HepG2 (cell line): ENCODE data around the gene DOCK3. TPM values are rescaled to one million over a fixed set of nuclear protein-coding genes. Genes with fewer than 3 reads are reported as not detected.

ENCODE experiments used
- ATAC-seq: fragments of 200-7000 bp; cut with Tn5 transposase; 3 replicates; pipeline ENCODE4 v1.9.1; 2020; ENCODE audit warnings: mild to moderate bottlenecking, moderate library complexity
- Bru-seq: library from RNA; stranded (reverse); fragments of 400-500 nt; gene quantifications from one replicate; lab custom pipeline; 2021; lab: Mats Ljungman, UMichigan
- BruChase-seq, 2 experiments: library from RNA; stranded (reverse); fragments of 400-500 nt; gene quantifications; one replicate each; lab custom pipeline; 2021; lab: Mats Ljungman, UMichigan
- BruUV-seq: library from RNA; stranded (reverse); fragments of 400-500 nt; replicated peaks from 2 replicates; lab custom pipeline; 2021; lab: Mats Ljungman, UMichigan
- CTCF ChIA-PET: fragments of 300-600 bp; formaldehyde crosslinking; extraction: SDS; loops from one replicate; lab custom pipeline; 2021; ENCODE audit warnings: low total read pairs, inconsistent platforms, low intra/inter-chr PET ratio; lab: Yijun Ruan, JAX
- POLR2A ChIA-PET: fragments of 350-600 bp; sonication (Branson Sonifier 250); formaldehyde crosslinking; loops from one replicate; lab custom pipeline; 2020; ENCODE audit warnings: antibody characterized with exemption, inconsistent platforms; lab: Yijun Ruan, JAX
- DNase-seq: peaks from one replicate; pipeline ENCODE4 v3.0.0-alpha.2; 2015; ENCODE audit warnings: low spot score
- FAIRE-seq: peaks from 3 replicates; lab custom pipeline; 2011; peaks lifted over from hg19 to GRCh38; lab: Jason Lieb, UNC
- H2AFZ ChIP-seq: one replicate; pipeline ENCODE4 v1.6.1; 2011; ENCODE audit warnings: low read length, inconsistent platforms
- H3K27ac ChIP-seq: fragments of 300-600 bp; 3 replicates; pipeline ENCODE4 v1.8.0; 2011; ENCODE audit warnings: mixed run types, mild to moderate bottlenecking, mixed read lengths, low read length, inconsistent platforms; ENCODE audit not compliant: insufficient read depth; ENCODE audit errors: extremely low read length
- H3K27me3 ChIP-seq, 2 experiments: fragments of 200-600 bp in 1 of 2; 2 replicates in 1 of 2; 3 replicates in 1 of 2; pipeline versions ENCODE4 v1.6.0 to v1.8.0; 2011; ENCODE audit warnings: low read length in 2 of 2, mild to moderate bottlenecking in 2 of 2, moderate library complexity in 2 of 2, inconsistent platforms in 1 of 2; ENCODE audit not compliant: insufficient read depth in 2 of 2, control insufficient read depth in 1 of 2
- H3K36me3 ChIP-seq, 2 experiments: fragments of 200-600 bp in 1 of 2; replicated peaks in 1 of 2; 2 replicates in 1 of 2; 3 replicates in 1 of 2; pipeline versions ENCODE4 v1.5.1 to v1.8.0; 2011; ENCODE audit warnings: low read length in 2 of 2, inconsistent platforms in 1 of 2; ENCODE audit not compliant: insufficient read depth in 2 of 2, control insufficient read depth in 1 of 2
- H3K4me1 ChIP-seq: 2 replicates; pipeline ENCODE4 v1.5.1; 2012; ENCODE audit warnings: low read length, inconsistent platforms; ENCODE audit not compliant: insufficient read depth
- H3K4me2 ChIP-seq: 2 replicates; pipeline ENCODE4 v1.6.0; 2011; ENCODE audit warnings: low read depth, low read length, inconsistent platforms
- H3K4me3 ChIP-seq, 3 experiments: fragments of 200-600 bp in 1 of 3; sonication (generic), shearing (Covaris generic) in 1 of 3; replicated peaks in 1 of 3; 2 replicates each; pipeline ENCODE4 v1.5.1; 2011 to 2016; ENCODE audit warnings: low read length in 3 of 3, inconsistent platforms in 2 of 3, low read depth in 2 of 3, mild to moderate bottlenecking in 2 of 3, control low read depth in 1 of 3, mixed read lengths in 1 of 3; ENCODE audit not compliant: insufficient read depth in 1 of 3
- H3K79me2 ChIP-seq: one replicate; pipeline ENCODE4 v1.6.1; 2011; ENCODE audit warnings: low read length, inconsistent platforms; ENCODE audit not compliant: insufficient read depth
- H3K9ac ChIP-seq: 2 replicates; pipeline ENCODE4 v1.6.0; 2011; ENCODE audit warnings: mild to moderate bottlenecking, low read depth, low read length, inconsistent platforms; ENCODE audit not compliant: insufficient read depth
- H3K9me3 ChIP-seq: 2 replicates; pipeline ENCODE4 v1.5.1; 2012; ENCODE audit warnings: mild to moderate bottlenecking, low read length
- H4K20me1 ChIP-seq: 2 replicates; pipeline ENCODE4 v1.6.0; 2011; ENCODE audit warnings: inconsistent platforms, mild to moderate bottlenecking, low read length, moderate library complexity; ENCODE audit not compliant: insufficient read depth
- BCL6 ChIP-seq: IDR thresholded peaks from 2 replicates; pipeline ENCODE4 v1.6.1; 2016; ENCODE audit warnings: missing genetic modification reagents, missing compliant biosample characterization
- HOXA3 ChIP-seq: sonication (generic); formaldehyde crosslinking; IDR thresholded peaks from 2 replicates; pipeline ENCODE4 v1.5.0; 2020; ENCODE audit warnings: missing genetic modification reagents
- RNF2 ChIP-seq: fragments of 450-650 bp; conservative IDR thresholded peaks from 2 replicates; pipeline ENCODE4 v1.6.1; 2016; ENCODE audit warnings: low read depth
- ZSCAN20 ChIP-seq: sonication (generic); formaldehyde crosslinking; IDR thresholded peaks from 2 replicates; pipeline ENCODE4 v1.4.0; 2020; ENCODE audit warnings: missing genetic modification reagents, mild to moderate bottlenecking, borderline replicate concordance
- WGBS: methylation state at CpG from one replicate; pipeline ENCODE4 v1.1.6; 2017; ENCODE audit warnings: low lambda C conversion rate; 5-methylcytosine and 5-hydroxymethylcytosine counted together
- in situ Hi-C: cut with HindIII; loops from 2 replicates; pipeline ENCODE4 v1.10.0; 2017; ENCODE audit warnings: low pct_unique_long_range_greater_than_20kb; ENCODE audit not compliant: extremely low pct_ligation_motif_present
- intact Hi-C: fragments of 100-400 bp; cut with micrococcal nuclease; formaldehyde crosslinking; loops from one replicate; pipeline ENCODE4 v1.10.0; 2022; ENCODE audit not compliant: unreplicated experiment
- long read RNA-seq, 2 experiments: library from RNA in 1 of 2; library from polyadenylated mRNA in 1 of 2; stranded (forward) in 1 of 2; unstranded in 1 of 2; transcript quantifications; one replicate each; pipeline ENCODE4 v2.0.0, GENCODE V29; 2019 to 2022
- polyA minus RNA-seq, 3 experiments: library from RNA; depleted of rRNA, polyadenylated mRNA; stranded (reverse); fragments of >200 nt; gene quantifications; 2 replicates each; pipeline ENCODE4 v1.2.3, GENCODE V29; 2011; ENCODE audit warnings: low replicate concordance in 1 of 3
- polyA plus RNA-seq, 8 experiments: library from polyadenylated mRNA; depleted of rRNA in 3 of 8; stranded (reverse) in 7 of 8; unstranded in 1 of 8; fragments of >200 nt; fragmentation: Illumina TruSeq in 4 of 8; extraction: Trizol in 4 of 8; gene quantifications; 2 replicates each; pipeline versions ENCODE4 v1.2.1 to v1.2.3, GENCODE V29; 2011 to 2016; ENCODE audit warnings: low read depth in 4 of 8, missing spikeins in 1 of 8, mixed read lengths in 1 of 8; ENCODE audit not compliant: insufficient read depth in 1 of 8
- total RNA-seq, 5 experiments: library from RNA; depleted of rRNA; stranded (reverse); fragments of >200 nt; fragmentation: Illumina TruSeq; extraction: Trizol; gene quantifications; 2 replicates each; pipeline ENCODE4 v1.2.3, GENCODE V29; 2016; ENCODE audit warnings: low read depth in 1 of 5
- TF ChIP-seq, protein P1 (sequence below): sonication (generic); formaldehyde crosslinking; IDR thresholded peaks from 2 replicates; pipeline ENCODE4 v1.4.0; 2020; ENCODE audit warnings: mild to moderate bottlenecking, missing genetic modification reagents

Gene DOCK3, protein sequence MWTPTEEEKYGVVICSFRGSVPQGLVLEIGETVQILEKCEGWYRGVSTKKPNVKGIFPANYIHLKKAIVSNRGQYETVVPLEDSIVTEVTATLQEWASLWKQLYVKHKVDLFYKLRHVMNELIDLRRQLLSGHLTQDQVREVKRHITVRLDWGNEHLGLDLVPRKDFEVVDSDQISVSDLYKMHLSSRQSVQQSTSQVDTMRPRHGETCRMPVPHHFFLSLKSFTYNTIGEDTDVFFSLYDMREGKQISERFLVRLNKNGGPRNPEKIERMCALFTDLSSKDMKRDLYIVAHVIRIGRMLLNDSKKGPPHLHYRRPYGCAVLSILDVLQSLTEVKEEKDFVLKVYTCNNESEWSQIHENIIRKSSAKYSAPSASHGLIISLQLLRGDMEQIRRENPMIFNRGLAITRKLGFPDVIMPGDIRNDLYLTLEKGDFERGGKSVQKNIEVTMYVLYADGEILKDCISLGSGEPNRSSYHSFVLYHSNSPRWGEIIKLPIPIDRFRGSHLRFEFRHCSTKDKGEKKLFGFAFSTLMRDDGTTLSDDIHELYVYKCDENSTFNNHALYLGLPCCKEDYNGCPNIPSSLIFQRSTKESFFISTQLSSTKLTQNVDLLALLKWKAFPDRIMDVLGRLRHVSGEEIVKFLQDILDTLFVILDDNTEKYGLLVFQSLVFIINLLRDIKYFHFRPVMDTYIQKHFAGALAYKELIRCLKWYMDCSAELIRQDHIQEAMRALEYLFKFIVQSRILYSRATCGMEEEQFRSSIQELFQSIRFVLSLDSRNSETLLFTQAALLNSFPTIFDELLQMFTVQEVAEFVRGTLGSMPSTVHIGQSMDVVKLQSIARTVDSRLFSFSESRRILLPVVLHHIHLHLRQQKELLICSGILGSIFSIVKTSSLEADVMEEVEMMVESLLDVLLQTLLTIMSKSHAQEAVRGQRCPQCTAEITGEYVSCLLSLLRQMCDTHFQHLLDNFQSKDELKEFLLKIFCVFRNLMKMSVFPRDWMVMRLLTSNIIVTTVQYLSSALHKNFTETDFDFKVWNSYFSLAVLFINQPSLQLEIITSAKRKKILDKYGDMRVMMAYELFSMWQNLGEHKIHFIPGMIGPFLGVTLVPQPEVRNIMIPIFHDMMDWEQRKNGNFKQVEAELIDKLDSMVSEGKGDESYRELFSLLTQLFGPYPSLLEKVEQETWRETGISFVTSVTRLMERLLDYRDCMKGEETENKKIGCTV (N-terminal part only)
- total RNA-seq (2016; rRNA removed; fragmentation: Illumina TruSeq; extraction: Trizol) (not detected in 2 replicates), polyA plus RNA-seq (2011; rRNA removed) (not detected in 2 replicates), polyA minus RNA-seq (2011; rRNA and poly(A)+ RNA removed; ENCODE audit: low replicate concordance) (0.63 TPM in 1 of 2 replicates, not detected in the other), Bru-seq, nascent RNA (percentile 7 among the genes with signal in this experiment), BruChase-seq, experiment 1, labeled RNA remaining after a 6-hour chase (percentile 8 among the genes with signal in this experiment), BruChase-seq, experiment 2, labeled RNA remaining after a 2-hour chase (percentile 8 among the genes with signal in this experiment)
- not detected in 2 replicates for total RNA-seq (2016; cell fraction: cytosol; rRNA removed; fragmentation: Illumina TruSeq; extraction: Trizol; ENCODE audit: low read depth)
- total RNA-seq (2016; cell fraction: insoluble cytoplasmic fraction; rRNA removed; fragmentation: Illumina TruSeq; extraction: Trizol) = 0.03 TPM in 1 of 2 replicates, not detected in the other
- not detected in 2 replicates for total RNA-seq (2016; cell fraction: membrane; rRNA removed; fragmentation: Illumina TruSeq; extraction: Trizol)
- total RNA-seq (2016; cell fraction: nucleus; rRNA removed; fragmentation: Illumina TruSeq; extraction: Trizol) = not detected in 2 replicates
- polyA plus RNA-seq (2011; cell fraction: cytosol; rRNA removed) = under 0.01 TPM in 1 of 2 replicates, not detected in the other
- polyA plus RNA-seq (2011; cell fraction: nucleus; rRNA removed) = 0.02 TPM in 1 of 2 replicates, not detected in the other
- polyA plus RNA-seq (2012) = 0.01 and 0.04 TPM in 2 replicates
- polyA plus RNA-seq (2016; cell fraction: cytosol; fragmentation: Illumina TruSeq; extraction: Trizol; ENCODE audit: low read depth) = 0.01 TPM in 1 of 2 replicates, not detected in the other
- polyA plus RNA-seq (2016; cell fraction: insoluble cytoplasmic fraction; fragmentation: Illumina TruSeq; extraction: Trizol; ENCODE audit: low read depth) = not detected in 2 replicates
- not detected in 2 replicates for polyA plus RNA-seq (2016; cell fraction: membrane; fragmentation: Illumina TruSeq; extraction: Trizol; ENCODE audit: low read depth)
- not detected in 2 replicates for polyA plus RNA-seq (2016; cell fraction: nucleus; fragmentation: Illumina TruSeq; extraction: Trizol; ENCODE audit: insufficient read depth, low read depth)
- polyA minus RNA-seq (2011; cell fraction: cytosol; rRNA and poly(A)+ RNA removed) = not detected in 2 replicates
- under 0.01 TPM in 1 of 2 replicates, not detected in the other for polyA minus RNA-seq (2011; cell fraction: nucleus; rRNA and poly(A)+ RNA removed)
- long read RNA-seq, experiment 1 = 0 reads
- long read RNA-seq, experiment 2 = 0 reads

DNA sequence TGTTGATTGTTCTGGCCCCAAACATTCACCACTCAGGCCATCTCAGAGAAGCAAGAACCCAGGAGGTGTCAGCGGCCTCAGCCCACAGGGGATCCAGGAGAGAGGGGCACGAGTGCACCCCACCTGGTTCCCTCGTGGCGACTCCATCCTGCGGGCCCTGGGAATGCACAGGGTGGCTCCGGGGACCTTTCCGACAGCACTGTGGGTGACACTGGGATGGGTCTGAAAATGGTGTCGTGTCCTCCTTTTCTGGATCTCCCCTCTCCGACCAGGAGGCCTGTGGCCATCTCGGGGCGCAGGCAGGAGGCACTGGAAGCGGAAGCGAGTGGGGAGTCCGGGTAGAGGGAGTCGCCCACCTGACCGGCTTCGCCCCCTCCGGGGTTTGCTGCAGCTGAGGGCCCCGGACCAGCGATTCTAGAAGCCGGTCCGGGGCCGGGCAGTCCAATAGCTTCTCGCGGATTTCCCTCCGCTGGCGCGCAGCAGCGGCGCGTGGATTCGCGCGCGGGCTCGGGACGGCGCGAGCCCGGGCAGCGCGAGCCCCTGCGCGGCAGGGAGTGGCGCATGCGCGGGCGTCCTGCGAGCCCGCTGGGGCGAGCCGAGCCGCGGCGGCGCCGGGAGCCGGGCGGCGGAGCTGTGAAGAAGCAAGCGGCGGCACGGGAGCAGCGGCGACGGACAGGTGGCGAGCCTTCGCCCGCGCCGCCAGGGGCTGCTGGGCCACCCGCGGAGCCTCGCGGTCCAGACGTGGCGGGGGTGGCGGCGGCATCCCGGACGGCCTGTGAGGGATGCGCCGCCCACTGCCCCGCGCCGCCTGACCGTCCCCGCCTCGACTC lies at the start of gene DOCK3:
DOCK3 (plus strand) TSS at position 579 of the 830 bp plus-strand sequence. CDS start 337 bp downstream, outside the sequence.
- in situ Hi-C loops (no loop called here), intact Hi-C loops (loop anchor here (5.0 kb wide), 1 partner anchor 1143 kb away; no protein-coding TSS in a partner anchor)
- no peaks in the 10 kb centered on the region for H3K9me3 ChIP-seq
- no peaks in the 10 kb centered on the region for H3K79me2 ChIP-seq
- no TSS peak for BruUV-seq
- H3K36me3 ChIP-seq = no peaks in the 10 kb centered on the region
- no peak within 1 kb of the TSS for H3K9ac ChIP-seq
- 40% methylated on average over 1 of the region's 89 CpGs for WGBS
- H3K4me2 ChIP-seq = peak within 1 kb of the TSS; percentile 36
- ATAC-seq (peak; percentile 86), FAIRE-seq (no peak), DNase-seq (no peak)
- ChIA-PET CTCF (no interaction called here), POLR2A (no interaction called here)
- H3K27ac ChIP-seq = no peak within 1 kb of the TSS
- peaks cover 4 to 65% of the 10 kb centered on the region in 2 experiments for H3K27me3 ChIP-seq
- no peak within 1 kb of the TSS for H2AFZ ChIP-seq
- H3K4me1 ChIP-seq = no peaks in the 10 kb centered on the region
- peaks cover 8% of the 10 kb centered on the region; the same call in 1 of the 2 replicates for H4K20me1 ChIP-seq
- peak within 1 kb of the TSS in 1 of 3 experiments; percentile 23; a peak in 1 of 6 replicates for H3K4me3 ChIP-seq
- no peak for TF ChIP-seq ZSCAN20 (CRISPR knock-in tag)
- peak; percentile 89 for TF ChIP-seq BCL6 (CRISPR knock-in tag)
- TF ChIP-seq, protein P1, sequence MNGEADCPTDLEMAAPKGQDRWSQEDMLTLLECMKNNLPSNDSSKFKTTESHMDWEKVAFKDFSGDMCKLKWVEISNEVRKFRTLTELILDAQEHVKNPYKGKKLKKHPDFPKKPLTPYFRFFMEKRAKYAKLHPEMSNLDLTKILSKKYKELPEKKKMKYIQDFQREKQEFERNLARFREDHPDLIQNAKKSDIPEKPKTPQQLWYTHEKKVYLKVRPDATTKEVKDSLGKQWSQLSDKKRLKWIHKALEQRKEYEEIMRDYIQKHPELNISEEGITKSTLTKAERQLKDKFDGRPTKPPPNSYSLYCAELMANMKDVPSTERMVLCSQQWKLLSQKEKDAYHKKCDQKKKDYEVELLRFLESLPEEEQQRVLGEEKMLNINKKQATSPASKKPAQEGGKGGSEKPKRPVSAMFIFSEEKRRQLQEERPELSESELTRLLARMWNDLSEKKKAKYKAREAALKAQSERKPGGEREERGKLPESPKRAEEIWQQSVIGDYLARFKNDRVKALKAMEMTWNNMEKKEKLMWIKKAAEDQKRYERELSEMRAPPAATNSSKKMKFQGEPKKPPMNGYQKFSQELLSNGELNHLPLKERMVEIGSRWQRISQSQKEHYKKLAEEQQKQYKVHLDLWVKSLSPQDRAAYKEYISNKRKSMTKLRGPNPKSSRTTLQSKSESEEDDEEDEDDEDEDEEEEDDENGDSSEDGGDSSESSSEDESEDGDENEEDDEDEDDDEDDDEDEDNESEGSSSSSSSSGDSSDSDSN (CRISPR knock-in tag) = peak; percentile 25; the same call in 1 of the 2 replicates
- TF ChIP-seq RNF2 = peak; percentile 97
- TF ChIP-seq HOXA3 (CRISPR knock-in tag) = 0 out of 2 replicates have a peak, but pooled peaks have one; percentile 19
